ENCODE results near the gene SEL1L3. TPM values are rescaled to one million over a fixed set of nuclear protein-coding genes. Genes with fewer than 3 reads are reported as not detected.

The SEL1L3 gene
- total and polyA plus RNA-seq, 2 donors (not counting 1 experiment from before 2014, with no cell fraction given): 120 to 280 TPM

- Histone ChIP-seq H3K27me3 (replicated peaks in 1 of 4; ENCODE audit: control extremely low read depth in 1 of 4, control insufficient read depth in 3 of 4, insufficient read depth in 4 of 4, low read length in 3 of 4) (no peaks in the 10 kb centered on the region), H3K79me2 (ENCODE audit: control insufficient read depth, insufficient read depth, low read length) (peaks cover 100% of the 10 kb centered on the region), H3K27ac (ENCODE audit: low read length in 2 of 2) (peak overlapping the region in 1 of 2 donors; percentile 39), H3K4me2 (replicated peaks; ENCODE audit: low read depth, low read length, poor library complexity, severe bottlenecking) (no peak overlapping the region), H3K9ac (ENCODE audit: low read length) (no peak overlapping the region), H3K9me3 (ENCODE audit: control extremely low read depth in 1 of 3, control insufficient read depth in 2 of 3, insufficient read depth in 1 of 3, low read length in 2 of 3) (no peaks in the 10 kb centered on the region), H3K4me1 (ENCODE audit: control insufficient read depth in 2 of 2, insufficient read depth in 2 of 2, low read length in 2 of 2) (peaks cover 33 to 58% of the 10 kb centered on the region in 2 donors), H3K4me3 (ENCODE audit: control extremely low read depth in 1 of 5, extremely low read depth in 1 of 5, insufficient read depth in 1 of 5, low read depth in 2 of 5, low read length in 4 of 5) (no peak overlapping the region), H2AFZ (ENCODE audit: insufficient read depth, low read depth, low read length, poor library complexity, severe bottlenecking) (no peak overlapping the region), H4K20me1 (ENCODE audit: control insufficient read depth, insufficient read depth, low read length, poor library complexity, severe bottlenecking) (peaks cover 90% of the 10 kb centered on the region), H3K36me3 (replicated peaks in 1 of 2; ENCODE audit: control extremely low read depth in 1 of 2, control insufficient read depth in 1 of 2, extremely low read depth in 1 of 2, insufficient read depth in 2 of 2, low read length in 1 of 2) (peaks cover 0 to 87% of the 10 kb centered on the region in 2 experiments)
- ChIA-PET POLR2A (interaction anchor here (1.6 kb wide), 1 partner anchor 15 kb away, joined by 4 read pairs; no protein-coding TSS in a partner anchor), CTCF (interaction anchor here (1.0 to 1.7 kb wide), 3 partner anchors 13 to 484 kb away, joined by 3 to 5 read pairs (median 4); no protein-coding TSS in a partner anchor)
- Mint-ChIP-seq H3K9me3 (ENCODE audit: insufficient read depth) (no peaks in the 10 kb centered on the region), H3K27me3 (no peaks in the 10 kb centered on the region), H3K27ac (peak overlapping the region; percentile 61), H3K4me1 (peaks cover 81% of the 10 kb centered on the region), H3K4me3 (no peak overlapping the region)
- 68% methylated on average over 3 of the region's 4 CpGs for WGBS (ENCODE audit: insufficient coverage)
- intact Hi-C loops (cut with micrococcal nuclease): loop anchor here (5.0 kb wide), 1 partner anchor 82 kb away; no protein-coding TSS in a partner anchor
- TF ChIP-seq EZH2 (IDR thresholded peaks at IDR 0.05; ENCODE audit: borderline replicate concordance, insufficient read depth, low read depth, low read length, poor library complexity, severe bottlenecking) (no peak), CTCF (IDR thresholded peaks at IDR 0.05) (no peak)
- DNase-seq (no peak), ATAC-seq (ENCODE audit: low read depth) (no peak)
These were observed 17.7 kb downstream of the SEL1L3 start for GRCh38 chr4:25844961-25845712.
